Activated effector memory CD4-positive, alpha-beta T cell treated with Interleukin-2 at 50 U/mL for 16 hours (primary cell): ENCODE results near the gene FXYD2.
A peak's percentile ranks its signal among the peaks of the same experiment; 100 is the strongest.

Experiments used
- DNase-seq: peaks from one replicate; pipeline ENCODE4 v3.0.0-alpha.2; 2020

The FXYD2 gene

GRCh38 chr11:117834838-117835443, 10.4 kb upstream of the FXYD2 start:
- DNase-seq: no peak

GRCh38 chr11:117834068-117834810, 9.7 kb upstream of the FXYD2 start:
- no peak for DNase-seq

- DNase-seq: no peak
Measured at GRCh38 chr11:117833401-117833891, 8.9 kb upstream of the FXYD2 start.

GRCh38 chr11:117832511-117832910, 8.0 kb upstream of the FXYD2 start:
- no peak for DNase-seq

GRCh38 chr11:117831661-117832415, 7.3 kb upstream of the FXYD2 start:
- DNase-seq: no peak

GRCh38 chr11:117830674-117831351, 6.3 kb upstream of the FXYD2 start:
- no peak for DNase-seq

- DNase-seq: no peak
Measured at GRCh38 chr11:117830072-117830471, 5.5 kb upstream of the FXYD2 start.

- no peak for DNase-seq
Measured at GRCh38 chr11:117829369-117829725, 4.8 kb upstream of the FXYD2 start.

- DNase-seq: peak; percentile 86
Measured at GRCh38 chr11:117828611-117829368, 4.2 kb upstream of the FXYD2 start.

- peak; percentile 36 for DNase-seq
Measured at GRCh38 chr11:117827521-117828511, 3.3 kb upstream of the FXYD2 start.

- DNase-seq: no peak
Measured at GRCh38 chr11:117826832-117827231, 2.3 kb upstream of the FXYD2 start.

GRCh38 chr11:117826190-117826570, 1.6 kb upstream of the FXYD2 start:
- DNase-seq: no peak

GRCh38 chr11:117825538-117826189, 1.1 kb upstream of the FXYD2 start:
- no peak for DNase-seq

GRCh38 chr11:117823946-117824420, 561 bp downstream of the FXYD2 start:
- DNase-seq: no peak

- no peak for DNase-seq
Measured at GRCh38 chr11:117823294-117823945, 1.1 kb downstream of the FXYD2 start.

GRCh38 chr11:117822074-117823033, 2.2 kb downstream of the FXYD2 start:
- peak; percentile 34 for DNase-seq

- no peak for DNase-seq
Measured at GRCh38 chr11:117821431-117821830, 3.1 kb downstream of the FXYD2 start.

GRCh38 chr11:117820516-117820915, 4.0 kb downstream of the FXYD2 start:
- no peak for DNase-seq

GRCh38 chr11:117820071-117820470, 4.5 kb downstream of the FXYD2 start:
- DNase-seq: no peak
